ENCODE results near the gene GLYR1.
A peak's percentile ranks its signal among the peaks of the same experiment; 100 is the strongest.
"Not testable (repeated sequence)": the region's sequence is repeated elsewhere in the genome, so short reads cannot be mapped to it uniquely, and the experiment has no call there.

Gene GLYR1

GRCh38 chr16:4846901-4847773, at the start of gene GLYR1, which contains the start of gene UBN1:
GLYR1 (minus strand) TSS chr16:4847288; CDS start chr16:4847265, 23 bp downstream.
UBN1 (plus strand) TSS chr16:4847481; CDS start chr16:4852918, 5,437 bp downstream.
- DNase-seq: peak; percentile 95

GRCh38 chr16:4896761-4897160, 49.7 kb upstream of the GLYR1 start:
- DNase-seq: not testable (repeated sequence)

DNA sequence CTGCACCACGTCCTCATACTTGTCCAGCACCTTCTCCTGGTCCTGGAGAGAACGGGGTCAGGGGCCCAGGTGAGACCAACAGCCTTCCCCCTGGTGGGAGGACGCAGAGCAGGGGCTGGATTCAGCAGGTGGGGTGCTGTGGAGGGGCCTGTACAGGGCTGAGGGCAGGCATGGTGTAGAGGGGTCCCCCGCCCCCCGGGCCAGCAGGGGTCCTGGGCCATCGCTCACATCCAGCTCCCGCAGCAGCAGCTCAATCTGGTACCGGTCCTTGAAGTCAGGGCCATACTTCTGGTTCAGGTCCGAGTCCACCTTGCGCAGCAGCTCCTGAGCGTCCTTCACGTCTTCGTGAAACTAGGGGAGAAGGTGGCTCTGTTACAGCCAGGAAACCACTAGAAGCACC, 48.3 kb upstream of the GLYR1 start:
- DNase-seq: no peak

- DNase-seq: no peak
Measured at GRCh38 chr16:4894276-4895150, 47.4 kb upstream of the GLYR1 start.

GRCh38 chr16:4893103-4893862, 46.2 kb upstream of the GLYR1 start:
- no peak for DNase-seq

DNA sequence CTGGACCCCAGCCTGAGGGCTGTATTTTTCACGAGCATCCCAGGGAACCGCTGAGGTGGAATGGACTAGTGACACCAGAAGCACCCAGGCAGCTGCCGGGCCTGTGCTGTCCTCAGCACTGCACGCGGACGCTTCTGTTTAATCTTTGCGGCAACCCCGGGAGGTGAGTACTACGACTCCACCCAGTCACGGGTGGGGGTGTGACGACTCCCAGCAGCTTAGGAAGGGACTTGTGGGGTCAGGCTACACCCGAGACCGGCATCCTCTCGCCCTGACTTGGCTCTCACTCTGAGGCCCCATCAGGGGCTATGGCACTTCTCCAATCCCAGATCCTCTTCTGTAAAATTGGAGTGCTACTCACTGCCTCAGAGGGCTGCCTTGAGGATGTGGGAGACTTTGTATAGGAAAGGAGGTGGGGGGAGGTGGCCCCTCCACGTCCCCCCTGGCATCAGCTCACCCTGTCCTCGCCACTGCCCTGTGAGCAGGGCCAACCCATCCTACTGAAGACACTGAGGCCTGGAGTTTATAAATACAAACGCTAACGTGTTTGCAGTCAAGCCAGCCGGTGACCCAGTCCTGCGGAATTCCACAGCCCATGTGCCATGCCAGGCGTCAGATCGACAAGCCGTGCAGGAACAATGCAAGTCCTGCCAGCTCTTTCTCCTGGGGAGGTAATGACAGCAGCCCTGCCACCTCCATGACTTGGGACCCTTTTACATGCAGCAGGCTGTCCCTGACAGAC, 45.4 kb upstream of the GLYR1 start:
- DNase-seq: no peak

- DNase-seq: no peak
Measured at GRCh38 chr16:4891886-4892216, 44.8 kb upstream of the GLYR1 start.

DNA sequence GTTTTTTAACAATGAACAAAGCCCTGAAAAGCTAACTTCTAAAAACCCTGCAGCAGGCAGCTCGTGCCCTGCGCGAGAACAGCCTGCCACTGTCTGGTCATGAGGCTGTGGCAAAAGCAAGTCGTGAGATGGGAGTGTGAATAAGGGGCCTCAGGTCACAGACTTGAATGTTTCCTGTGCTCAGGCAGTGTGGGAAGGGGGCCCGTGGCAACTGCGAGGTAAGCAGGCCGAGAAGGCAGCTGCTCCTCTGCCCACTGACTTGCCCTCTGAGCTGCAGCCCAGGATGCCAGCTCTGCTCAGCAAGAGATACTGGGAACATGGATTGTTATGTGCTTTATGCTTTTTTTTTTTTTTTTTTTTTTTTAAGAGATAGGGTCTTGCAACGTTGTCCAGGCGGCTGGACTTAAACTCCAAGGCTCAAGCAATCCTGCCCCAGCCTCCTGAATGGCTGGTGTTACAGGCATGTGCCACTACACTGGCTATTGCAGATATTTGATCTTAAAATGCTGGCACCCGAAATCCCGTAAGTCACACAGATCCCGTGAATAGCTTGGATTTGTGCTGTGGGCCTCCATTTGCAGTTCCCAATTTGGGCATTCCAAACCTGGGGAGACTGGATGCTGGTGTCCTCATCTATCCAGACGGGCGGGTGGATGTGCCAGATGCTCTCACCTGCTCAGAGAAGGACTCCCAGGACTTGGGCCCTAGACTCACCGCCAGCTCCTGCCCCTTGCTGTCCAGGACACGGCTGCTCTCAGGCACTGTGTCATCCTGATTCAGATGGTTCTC, 44.2 kb upstream of the GLYR1 start:
- DNase-seq: no peak

GRCh38 chr16:4890686-4891085, 43.6 kb upstream of the GLYR1 start:
- no peak for DNase-seq

DNA sequence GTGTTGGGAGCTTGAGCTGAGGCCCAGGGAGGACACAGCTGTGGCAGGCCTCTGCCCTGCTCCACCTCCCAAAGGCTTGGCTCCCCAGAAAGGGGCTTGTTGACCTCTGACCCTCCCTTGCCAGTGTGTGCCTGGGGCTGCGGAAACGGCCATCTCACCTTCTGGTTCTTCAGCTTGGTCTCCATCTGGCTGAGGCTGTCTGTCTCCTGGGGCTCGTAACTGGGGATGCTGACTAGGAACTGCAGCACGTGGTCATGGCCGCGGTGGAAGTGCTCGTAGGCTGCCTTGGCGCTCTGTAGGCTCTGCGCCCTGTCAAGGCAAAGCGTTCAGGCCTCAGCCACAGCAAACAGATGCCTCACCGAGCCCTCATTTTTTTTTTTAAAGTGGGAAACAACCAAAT, 42.9 kb upstream of the GLYR1 start:
- DNase-seq: no peak

- DNase-seq: no peak
Measured at GRCh38 chr16:4888428-4889135, 41.5 kb upstream of the GLYR1 start.

DNA sequence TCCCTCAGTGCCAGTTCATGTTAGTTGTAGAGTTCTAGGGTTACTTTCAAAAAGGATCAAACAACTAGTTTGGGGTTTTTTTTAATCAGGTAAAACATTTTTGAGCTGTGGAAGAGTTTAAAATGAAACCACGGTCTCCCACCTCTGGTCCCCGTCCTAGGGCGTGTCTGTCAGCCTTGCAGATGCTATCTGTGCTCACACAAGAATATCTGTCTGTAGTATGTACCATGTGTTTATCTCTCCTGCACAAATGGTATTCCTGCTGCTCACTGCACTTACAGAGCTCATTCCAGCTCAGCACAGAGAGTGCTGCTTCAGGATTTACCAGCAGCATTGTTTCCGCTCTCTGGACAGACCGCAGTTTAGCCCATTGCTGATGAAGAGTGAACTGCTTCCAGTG, 39.1 kb upstream of the GLYR1 start:
- no peak for DNase-seq

- no peak for DNase-seq
Measured at GRCh38 chr16:4884972-4885874, 38.1 kb upstream of the GLYR1 start.

DNA sequence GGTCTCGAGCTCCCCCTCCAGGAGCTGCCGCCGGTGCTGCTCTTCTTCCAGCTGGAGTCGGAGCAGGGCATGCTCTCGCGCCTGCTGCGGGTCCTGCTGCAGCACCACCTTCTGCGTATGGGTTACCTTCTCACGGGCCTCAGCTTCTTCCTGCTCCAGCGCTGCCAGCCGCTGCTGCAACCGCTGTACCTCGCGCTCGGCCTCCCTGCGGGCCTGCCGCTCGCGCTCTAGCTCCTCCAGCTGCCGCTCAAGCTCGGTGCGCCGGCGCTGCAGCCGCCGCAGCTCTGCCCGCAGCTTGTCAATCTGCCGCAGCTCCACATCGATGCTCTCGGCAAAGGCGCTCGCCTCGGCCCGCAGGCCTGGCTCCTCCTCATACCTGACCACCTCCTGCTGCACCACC, 37.1 kb upstream of the GLYR1 start:
- no peak for DNase-seq

- DNase-seq: no peak
Measured at GRCh38 chr16:4883501-4883900, 36.4 kb upstream of the GLYR1 start.

DNA sequence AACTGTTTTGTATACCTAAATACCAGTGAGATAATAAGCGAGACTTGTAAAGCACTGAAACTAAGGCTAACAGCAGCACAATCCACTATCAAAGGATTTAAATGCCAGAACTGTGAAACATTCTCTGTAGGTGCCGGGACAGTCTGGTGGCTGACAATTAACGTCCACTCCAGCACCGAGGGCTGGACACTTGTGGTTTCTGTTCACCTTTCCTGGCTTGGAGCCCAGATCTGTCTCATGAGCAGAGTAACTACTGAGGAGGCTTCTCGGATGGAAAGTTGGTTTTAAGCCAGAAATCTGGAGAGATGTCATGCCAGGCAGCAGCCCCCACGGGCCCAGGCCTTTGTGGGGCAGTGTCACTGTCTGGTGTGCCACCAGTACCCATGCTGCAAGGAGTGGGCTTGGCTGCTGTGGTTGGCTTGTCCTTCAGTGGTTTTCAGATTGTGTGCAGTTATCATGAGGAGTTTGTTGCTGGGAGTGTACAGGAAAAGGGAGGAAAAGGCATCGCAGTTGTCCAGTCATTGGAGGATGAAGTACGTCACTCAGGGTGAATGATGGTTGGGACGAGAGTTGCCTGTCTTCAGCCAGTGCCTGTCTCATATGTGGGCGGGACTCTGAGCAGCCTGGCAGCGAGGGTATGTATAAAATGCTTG, 35.7 kb upstream of the GLYR1 start:
- DNase-seq: no peak

DNA sequence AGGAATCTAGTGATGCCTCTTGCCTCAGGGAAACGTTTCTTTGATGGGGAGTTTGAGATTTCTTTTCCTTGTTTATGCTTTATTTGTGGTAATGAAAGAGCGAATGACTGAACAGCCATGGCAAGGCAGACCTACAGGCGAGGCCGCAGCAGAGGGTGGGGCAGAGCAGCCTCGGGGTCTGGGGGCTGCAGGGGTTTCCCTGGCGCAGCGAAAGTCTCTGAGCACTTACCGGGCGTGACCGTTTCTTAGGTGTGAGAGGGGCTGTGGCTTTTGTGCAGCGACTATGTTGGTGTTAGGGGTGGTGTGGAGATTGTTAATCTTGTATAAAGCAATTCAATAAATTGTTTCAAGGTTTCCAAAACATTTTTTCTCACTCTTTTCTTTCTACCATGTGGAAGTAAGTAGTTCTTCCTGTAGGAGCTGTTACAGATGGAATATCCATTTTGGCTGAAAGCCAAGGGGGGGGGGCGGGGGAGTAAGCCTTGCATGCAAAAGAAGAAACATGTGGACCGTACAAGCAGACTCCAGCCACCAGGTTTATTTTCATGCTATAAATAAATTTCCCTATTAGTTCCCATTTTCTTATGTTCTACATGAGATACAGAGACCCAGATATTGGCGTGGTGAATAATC, 35.0 kb upstream of the GLYR1 start:
- no peak for DNase-seq

GRCh38 chr16:4880006-4880580, 33.0 kb upstream of the GLYR1 start:
- DNase-seq: no peak
